H1 (cell line): ENCODE results near the gene CHRDL2.

Experiments
- ATF3 ChIP-seq: IDR thresholded peaks from 2 replicates; pipeline ENCODE4 v1.6.1; 2011; ENCODE audit warnings: low read depth, mild to moderate bottlenecking, low read length; ENCODE audit not compliant: insufficient read depth
- CTCF ChIP-seq, 3 experiments: IDR thresholded peaks; 1 replicate in 2 of 3; 2 replicates in 1 of 3; pipeline versions ENCODE4 v1.5.1 to v1.6.1; 2011; ENCODE audit warnings: low read length in 3 of 3, mild to moderate bottlenecking in 3 of 3, inconsistent platforms in 2 of 3, low read depth in 1 of 3, moderate library complexity in 1 of 3; ENCODE audit not compliant: insufficient read depth in 1 of 3; ENCODE audit errors: control extremely low read depth in 1 of 3
- EGR1 ChIP-seq: IDR thresholded peaks from 2 replicates; pipeline ENCODE4 v1.6.1; 2011; ENCODE audit warnings: low read depth, low read length, borderline replicate concordance
- EZH2 ChIP-seq: fragments of 200-600 bp; sonication (generic); IDR thresholded peaks from 2 replicates; pipeline ENCODE4 v1.7.1; 2012; ENCODE audit warnings: low read depth, mild to moderate bottlenecking, moderate library complexity, low read length, inconsistent platforms; ENCODE audit not compliant: severe bottlenecking
- POLR2A ChIP-seq, 2 experiments: IDR thresholded peaks; 1 replicate in 1 of 2; 2 replicates in 1 of 2; pipeline ENCODE4 v1.6.1; 2011; ENCODE audit warnings: low read depth in 2 of 2, low read length in 2 of 2, mild to moderate bottlenecking in 2 of 2; ENCODE audit errors: control extremely low read depth in 1 of 2
- POLR2AphosphoS5 ChIP-seq: IDR thresholded peaks from 2 replicates; pipeline ENCODE4 v1.6.1; 2011; ENCODE audit warnings: low read depth, low read length
- RBBP5 ChIP-seq: IDR thresholded peaks from 2 replicates; pipeline ENCODE4 v1.7.1; 2012; ENCODE audit warnings: low read depth, mild to moderate bottlenecking, inconsistent platforms, low read length, moderate library complexity, borderline replicate concordance
- TCF12 ChIP-seq: IDR thresholded peaks from 2 replicates; pipeline ENCODE4 v1.6.1; 2011; ENCODE audit warnings: low read depth, mild to moderate bottlenecking, low read length
- YY1 ChIP-seq: IDR thresholded peaks from 2 replicates; pipeline ENCODE4 v1.6.1; 2011; ENCODE audit warnings: low read depth, mild to moderate bottlenecking, low read length

DNA sequence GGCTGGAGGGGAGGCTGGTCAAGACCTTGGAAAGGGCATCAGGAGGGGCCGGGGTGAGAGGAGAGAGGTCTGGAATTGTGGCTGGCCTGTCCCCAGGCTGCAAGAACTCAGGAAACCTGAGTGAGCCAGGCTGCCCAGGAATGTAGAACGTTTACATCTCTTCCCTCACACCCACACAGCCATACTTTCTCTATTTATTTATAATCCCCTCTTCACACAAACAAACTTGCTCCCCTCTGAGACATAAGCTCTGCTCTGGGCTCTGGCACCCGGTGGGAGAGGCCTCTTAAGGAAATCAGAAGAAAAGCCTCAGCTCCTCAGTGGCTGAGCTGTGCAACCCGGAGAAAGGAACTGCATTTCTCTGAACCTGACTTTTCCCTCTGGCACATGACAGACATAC is 5.5 kb downstream of the CHRDL2 start:
- TF ChIP-seq EZH2, result no peak
- no peak for TF ChIP-seq CTCF (IDR thresholded peaks at IDR 0.05; ENCODE audit: control extremely low read depth in 1 of 3, insufficient read depth in 1 of 3, low read depth in 1 of 3, low read length in 3 of 3)
- no peak for TF ChIP-seq POLR2AphosphoS5
- no peak for TF ChIP-seq TCF12
- no peak for TF ChIP-seq ATF3
- no peak for TF ChIP-seq RBBP5
- no peak for TF ChIP-seq EGR1
- TF ChIP-seq POLR2A (IDR thresholded peaks at IDR 0.05; ENCODE audit: control extremely low read depth in 1 of 2, low read depth in 2 of 2, low read length in 2 of 2), result no peak
- no peak for TF ChIP-seq YY1
